Gastroesophageal sphincter (tissue), 4 donors: ENCODE results near the gene SBK1. TPM values are rescaled to one million over a fixed set of nuclear protein-coding genes. Genes with fewer than 3 reads are reported as not detected.

Experiments
- ATAC-seq: fragments of 150-250 bp; one replicate; pipeline ENCODE4 v1.9.1; 2016; ENCODE audit warnings: mild to moderate bottlenecking, moderate library complexity
- H3K27ac ChIP-seq, 4 donors: fragments of 200-600 bp; sonication (generic) in 3 of 4; 1 replicate in 3 of 4; 2 replicates in 1 of 4; pipeline ENCODE4 v1.5.1; 2016 to 2019
- H3K27me3 ChIP-seq: fragments of 200-600 bp; sonication (generic); one replicate; pipeline ENCODE4 v1.5.1; 2019
- H3K36me3 ChIP-seq, 2 donors: fragments of 200-600 bp; sonication (generic); one replicate each; pipeline ENCODE4 v1.5.1; 2019; ENCODE audit warnings: control low read depth in 1 of 2
- H3K4me1 ChIP-seq, 3 donors: fragments of 200-600 bp; sonication (generic); 1 replicate in 2 of 3; 2 replicates in 1 of 3; pipeline ENCODE4 v1.5.1; 2016 to 2019; ENCODE audit warnings: control low read depth in 2 of 3
- H3K4me3 ChIP-seq, 2 donors: fragments of 200-600 bp; sonication (generic); one replicate each; pipeline ENCODE4 v1.5.1; 2019; ENCODE audit warnings: mild to moderate bottlenecking in 1 of 2, moderate library complexity in 1 of 2
- H3K9me3 ChIP-seq, 3 donors: fragments of 200-600 bp; sonication (generic); one replicate each; pipeline ENCODE4 v1.5.1; 2017 to 2019; ENCODE audit warnings: control low read depth in 2 of 3
- CTCF ChIP-seq, 4 experiments: fragments of 200-600 bp in 2 of 4; fragments of 450-650 bp in 2 of 4; sonication (generic) in 1 of 4; IDR thresholded peaks; one replicate each; pipeline ENCODE4 v1.5.1; 2017 to 2019; ENCODE audit warnings: antibody characterized with exemption in 4 of 4, mild to moderate bottlenecking in 2 of 4, moderate library complexity in 2 of 4
- EP300 ChIP-seq: sonication (generic); formaldehyde crosslinking; IDR thresholded peaks from one replicate; pipeline ENCODE4 v1.6.1; 2017; ENCODE audit warnings: antibody characterized with exemption, mild to moderate bottlenecking
- POLR2A ChIP-seq, 2 donors: fragments of 450-650 bp; IDR thresholded peaks; one replicate each; pipeline ENCODE4 v1.6.1; 2017; ENCODE audit warnings: antibody characterized with exemption in 2 of 2, mild to moderate bottlenecking in 2 of 2, moderate library complexity in 1 of 2
- POLR2AphosphoS5 ChIP-seq: sonication (generic); formaldehyde crosslinking; IDR thresholded peaks from one replicate; pipeline ENCODE4 v1.6.1; 2017; ENCODE audit warnings: antibody characterized with exemption
- WGBS, 2 donors: methylation state at CpG; one replicate each; pipeline ENCODE4 v1.1.5; 2018; ENCODE audit warnings: low coverage in 1 of 2; 5-methylcytosine and 5-hydroxymethylcytosine counted together
- total RNA-seq, 4 donors: library from RNA; depleted of rRNA; stranded (reverse); fragments of >200 nt; gene quantifications; one replicate each; pipeline ENCODE4 v1.1.0, GENCODE V29; 2016

SBK1 gene
- total RNA-seq, 4 donors from 2014 or later, result 0.16 TPM; not detected in 3

GRCh38 chr16:28294201-28294600 lies 1.9 kb downstream of the SBK1 start:
- Histone ChIP-seq H3K4me1 (peaks cover 0 to 21% (median 9%) of the 10 kb centered on the region in 3 donors), H3K27me3 (peaks cover 25% of the 10 kb centered on the region), H3K9me3 (no peaks in the 10 kb centered on the region), H3K36me3 (no peaks in the 10 kb centered on the region), H3K4me3 (no peak overlapping the region), H3K27ac (no peak overlapping the region)
- TF ChIP-seq CTCF (IDR thresholded peaks at IDR 0.05) (no peak), EP300 (no peak), POLR2AphosphoS5 (no peak), POLR2A (IDR thresholded peaks at IDR 0.05) (no peak)
- 79 to 96% methylated on average over 3 to 4 of the region's 6 CpGs for WGBS, 2 donors
- ATAC-seq, result no peak

- Histone ChIP-seq H3K27ac (no peak overlapping the region), H3K9me3 (no peaks in the 10 kb centered on the region), H3K27me3 (peaks cover 21% of the 10 kb centered on the region), H3K36me3 (no peaks in the 10 kb centered on the region), H3K4me1 (peaks cover 0 to 21% (median 9%) of the 10 kb centered on the region in 3 donors), H3K4me3 (no peak overlapping the region)
- 54% methylated on average over 9 of the region's 11 CpGs; no CpG with 5 or more reads in 1 of the 2 donors for WGBS, 2 donors
- ATAC-seq, result no peak
- TF ChIP-seq EP300 (no peak), POLR2AphosphoS5 (no peak), POLR2A (IDR thresholded peaks at IDR 0.05) (no peak), CTCF (IDR thresholded peaks at IDR 0.05) (no peak)
Observed at GRCh38 chr16:28295276-28295675, 3.0 kb downstream of the SBK1 start.

GRCh38 chr16:28297308-28297707 lies 5.0 kb downstream of the SBK1 start:
- ATAC-seq, result no peak
- TF ChIP-seq EP300 (no peak), CTCF (IDR thresholded peaks at IDR 0.05) (no peak), POLR2A (IDR thresholded peaks at IDR 0.05) (no peak), POLR2AphosphoS5 (no peak)
- Histone ChIP-seq H3K36me3 (no peaks in the 10 kb centered on the region), H3K4me3 (no peak overlapping the region), H3K4me1 (peaks cover 0 to 14% (median 9%) of the 10 kb centered on the region in 3 donors), H3K27ac (no peak overlapping the region), H3K9me3 (no peaks in the 10 kb centered on the region), H3K27me3 (peaks cover 39% of the 10 kb centered on the region)
- WGBS, 2 donors, result 60 to 92% methylated on average over 1 to 2 of the region's 2 CpGs

- no peak overlapping the region for H3K4me3 ChIP-seq
Observed at GRCh38 chr16:28297784-28298510, 5.6 kb downstream of the SBK1 start.

More at GRCh38 chr16:28297784-28298510, 5.6 kb downstream of the SBK1 start:
- H3K4me1 ChIP-seq, result peaks cover 0 to 9% (median 5%) of the 10 kb centered on the region in 3 donors
- no peaks in the 10 kb centered on the region for H3K36me3 ChIP-seq
- H3K27me3 ChIP-seq, result peaks cover 37% of the 10 kb centered on the region
- 50% methylated on average over 1 of the region's 11 CpGs; no CpG with 5 or more reads in 1 of the 2 donors for WGBS, 2 donors
- no peak overlapping the region for H3K27ac ChIP-seq
- H3K9me3 ChIP-seq, result no peaks in the 10 kb centered on the region
- no peak for ATAC-seq
- no peak for TF ChIP-seq POLR2A (IDR thresholded peaks at IDR 0.05)
- TF ChIP-seq CTCF (IDR thresholded peaks at IDR 0.05), result no peak
- no peak for TF ChIP-seq POLR2AphosphoS5
- TF ChIP-seq EP300, result no peak
